HepG2 (cell line): ENCODE results near the gene FAM131C. TPM values are rescaled to one million over a fixed set of nuclear protein-coding genes. Genes with fewer than 3 reads are reported as not detected.

ENCODE experiments used
- AGO2 ChIP-seq: fragments of 200-400 bp; formaldehyde crosslinking; optimal IDR thresholded peaks from 2 replicates; pipeline ENCODE3; 2017; ENCODE audit warnings: mild to moderate bottlenecking, low read depth, low read length, moderate library complexity
- BCL3 ChIP-seq: sonication (generic); formaldehyde crosslinking; IDR thresholded peaks from 2 replicates; pipeline ENCODE4 v1.5.1; 2020; ENCODE audit warnings: mild to moderate bottlenecking, missing genetic modification reagents, moderate library complexity
- CENPBD1 ChIP-seq: sonication (generic); formaldehyde crosslinking; IDR thresholded peaks from 2 replicates; pipeline ENCODE4 v1.8.0; 2022; ENCODE audit warnings: missing genetic modification reagents, low read depth, mild to moderate bottlenecking, borderline replicate concordance
- CENPX ChIP-seq: sonication (generic); formaldehyde crosslinking; IDR thresholded peaks from 2 replicates; pipeline ENCODE4 v1.9.0; 2021; ENCODE audit warnings: mild to moderate bottlenecking, missing genetic modification reagents, moderate library complexity
- HBP1 ChIP-seq: IDR thresholded peaks from 2 replicates; pipeline ENCODE4 v1.6.1; 2016; ENCODE audit warnings: low read depth, control low read depth
- HNF4A ChIP-seq: sonication (generic); formaldehyde crosslinking; IDR thresholded peaks from 2 replicates; pipeline ENCODE4 v1.4.0; 2020; ENCODE audit warnings: missing genetic modification reagents
- HNF4G ChIP-seq, 2 experiments: sonication (generic) in 1 of 2; formaldehyde crosslinking in 1 of 2; IDR thresholded peaks; 2 replicates each; pipeline versions ENCODE4 v1.4.0 to v1.6.1; 2011 to 2020; ENCODE audit warnings: borderline replicate concordance in 2 of 2, low read depth in 2 of 2, mild to moderate bottlenecking in 2 of 2, low read length in 1 of 2, missing genetic modification reagents in 1 of 2, moderate library complexity in 1 of 2
- HNRNPH1 ChIP-seq: fragments of 200-400 bp; formaldehyde crosslinking; optimal IDR thresholded peaks from 2 replicates; pipeline ENCODE3; 2017; ENCODE audit warnings: mild to moderate bottlenecking, low read depth, low read length
- ISL2 ChIP-seq: sonication (generic); formaldehyde crosslinking; IDR thresholded peaks from 2 replicates; pipeline ENCODE4 v1.5.0; 2020; ENCODE audit warnings: missing genetic modification reagents
- KAT7 ChIP-seq: IDR thresholded peaks from 2 replicates; pipeline ENCODE4 v1.6.1; 2018; ENCODE audit warnings: borderline replicate concordance, missing compliant biosample characterization
- MYC ChIP-seq: sonication (generic); formaldehyde crosslinking; IDR thresholded peaks from 2 replicates; pipeline ENCODE4 v1.9.0; 2021; ENCODE audit warnings: missing genetic modification reagents, borderline replicate concordance
- PCBP2 ChIP-seq: fragments of 200-400 bp; formaldehyde crosslinking; optimal IDR thresholded peaks from 2 replicates; pipeline ENCODE3; 2018; ENCODE audit warnings: low read length, low read depth; ENCODE audit not compliant: poor library complexity, severe bottlenecking
- POLR2A ChIP-seq, 2 experiments: IDR thresholded peaks; 2 replicates each; pipeline ENCODE4 v1.6.1; 2011; ENCODE audit warnings: low read depth in 2 of 2, low read length in 2 of 2, mild to moderate bottlenecking in 1 of 2, moderate library complexity in 1 of 2; ENCODE audit not compliant: insufficient read depth in 1 of 2
- SPEN ChIP-seq: sonication (generic); formaldehyde crosslinking; IDR thresholded peaks from 2 replicates; pipeline ENCODE4 v1.5.1; 2020; ENCODE audit warnings: low read depth, mild to moderate bottlenecking, missing genetic modification reagents
- TAF15 ChIP-seq: fragments of 200-400 bp; formaldehyde crosslinking; IDR thresholded peaks from one replicate; pipeline ENCODE4 v1.6.1; 2018; ENCODE audit warnings: mild to moderate bottlenecking, low read depth, low read length; ENCODE audit not compliant: poor library complexity, severe bottlenecking
- UBTF ChIP-seq: sonication (generic); formaldehyde crosslinking; IDR thresholded peaks from 2 replicates; pipeline ENCODE4 v1.4.0; 2020; ENCODE audit warnings: mild to moderate bottlenecking, missing genetic modification reagents
- ZBTB20 ChIP-seq: sonication (generic); formaldehyde crosslinking; IDR thresholded peaks from 2 replicates; pipeline ENCODE4 v1.8.1; 2023; ENCODE audit warnings: missing genetic modification reagents, low read depth, mild to moderate bottlenecking, borderline replicate concordance
- ZBTB38 ChIP-seq: sonication (generic); formaldehyde crosslinking; IDR thresholded peaks from 2 replicates; pipeline ENCODE4 v1.5.1; 2020; ENCODE audit warnings: mild to moderate bottlenecking, missing genetic modification reagents
- ZFP91 ChIP-seq: sonication (generic); formaldehyde crosslinking; IDR thresholded peaks from 2 replicates; pipeline ENCODE4 v1.9.0; 2022; ENCODE audit warnings: missing genetic modification reagents, mild to moderate bottlenecking, borderline replicate concordance
- ZNF205 ChIP-seq: IDR thresholded peaks from 2 replicates; pipeline ENCODE4 v1.6.1; 2018; ENCODE audit warnings: missing biosample characterization, missing genetic modification reagents
- ZNF484 ChIP-seq: sonication (generic); formaldehyde crosslinking; IDR thresholded peaks from 2 replicates; pipeline ENCODE4 v1.5.1; 2020; ENCODE audit warnings: mild to moderate bottlenecking, low read depth, missing genetic modification reagents, borderline replicate concordance
- ZNF510 ChIP-seq: sonication (generic); formaldehyde crosslinking; IDR thresholded peaks from 2 replicates; pipeline ENCODE4 v1.4.0; 2020; ENCODE audit warnings: low read depth, mild to moderate bottlenecking, missing genetic modification reagents
- polyA plus RNA-seq, 8 experiments: library from polyadenylated mRNA; depleted of rRNA in 3 of 8; stranded (reverse) in 7 of 8; unstranded in 1 of 8; fragments of >200 nt; fragmentation: Illumina TruSeq in 4 of 8; extraction: Trizol in 4 of 8; gene quantifications; 2 replicates each; pipeline versions ENCODE4 v1.2.1 to v1.2.3, GENCODE V29; 2011 to 2016; ENCODE audit warnings: low read depth in 4 of 8, missing spikeins in 1 of 8, mixed read lengths in 1 of 8; ENCODE audit not compliant: insufficient read depth in 1 of 8
- total RNA-seq, 5 experiments: library from RNA; depleted of rRNA; stranded (reverse); fragments of >200 nt; fragmentation: Illumina TruSeq; extraction: Trizol; gene quantifications; 2 replicates each; pipeline ENCODE4 v1.2.3, GENCODE V29; 2016; ENCODE audit warnings: low read depth in 1 of 5

Gene FAM131C
- total and polyA plus RNA-seq, 2 of the 13 experiments (the other 11 are each of a cell fraction or from before 2014, with no cell fraction given) = 0.07 TPM; not detected in 1

GRCh38 chr1:16067127-16067768, 6.2 kb downstream of the FAM131C start (continued):
- TF ChIP-seq CENPX (no peak), MYC (no peak), HNRNPH1 (no peak), SPEN (CRISPR knock-in tag) (peak; percentile 40; the same call in 1 of the 2 replicates), ZBTB38 (CRISPR knock-in tag) (no peak), HNF4A (peak; percentile 62), HBP1 (CRISPR knock-in tag) (no peak), ZNF205 (CRISPR knock-in tag) (no peak), ISL2 (no peak), POLR2A (IDR thresholded peaks at IDR 0.05; ENCODE audit: insufficient read depth in 1 of 2, low read depth in 2 of 2, low read length in 2 of 2) (no peak), ZNF510 (no peak), CENPBD1 (CRISPR knock-in tag) (no peak), PCBP2 (no peak), AGO2 (no peak), KAT7 (CRISPR knock-in tag) (no peak), BCL3 (CRISPR knock-in tag) (no peak), ZFP91 (CRISPR knock-in tag) (no peak), ZBTB20 (CRISPR knock-in tag) (no peak), HNF4G (IDR thresholded peaks at IDR 0.05; ENCODE audit: borderline replicate concordance, low read depth, low read length) (peak; percentile 60; the same call in 1 of the 2 replicates), HNF4G (CRISPR knock-in tag; IDR thresholded peaks at IDR 0.05; ENCODE audit: borderline replicate concordance, low read depth) (0 out of 2 replicates have a peak, but pooled peaks have one; percentile 48), TAF15 (no peak), UBTF (CRISPR knock-in tag) (no peak), ZNF484 (CRISPR knock-in tag) (no peak)
